Measurements from ENCODE around the gene ULK1. TPM values are rescaled to one million over a fixed set of nuclear protein-coding genes. Genes with fewer than 3 reads are reported as not detected.

Gene ULK1
- polyA plus RNA-seq, 1 donor = 27.3 TPM

GRCh38 chr12:131862600-131862993, 31.8 kb upstream of the ULK1 start:
- no peaks in the 10 kb centered on the region for H3K9me3 ChIP-seq (ENCODE audit: control insufficient read depth, low read depth, low read length)
- H3K27ac ChIP-seq (ENCODE audit: low read length) = no peak overlapping the region
- 80% methylated on average over 1 of the region's 14 CpGs for WGBS (ENCODE audit: insufficient coverage, low lambda C conversion rate)
- H3K4me3 ChIP-seq (ENCODE audit: low read length) = no peak overlapping the region
- H3K27me3 ChIP-seq (ENCODE audit: control insufficient read depth, insufficient read depth, low read length) = peaks cover 7% of the 10 kb centered on the region
- no peaks in the 10 kb centered on the region for H3K36me3 ChIP-seq (ENCODE audit: control insufficient read depth, insufficient read depth, low read length)
- H3K4me1 ChIP-seq (ENCODE audit: control insufficient read depth, insufficient read depth, low read length) = peaks cover 27% of the 10 kb centered on the region
- no peak for DNase-seq

DNA sequence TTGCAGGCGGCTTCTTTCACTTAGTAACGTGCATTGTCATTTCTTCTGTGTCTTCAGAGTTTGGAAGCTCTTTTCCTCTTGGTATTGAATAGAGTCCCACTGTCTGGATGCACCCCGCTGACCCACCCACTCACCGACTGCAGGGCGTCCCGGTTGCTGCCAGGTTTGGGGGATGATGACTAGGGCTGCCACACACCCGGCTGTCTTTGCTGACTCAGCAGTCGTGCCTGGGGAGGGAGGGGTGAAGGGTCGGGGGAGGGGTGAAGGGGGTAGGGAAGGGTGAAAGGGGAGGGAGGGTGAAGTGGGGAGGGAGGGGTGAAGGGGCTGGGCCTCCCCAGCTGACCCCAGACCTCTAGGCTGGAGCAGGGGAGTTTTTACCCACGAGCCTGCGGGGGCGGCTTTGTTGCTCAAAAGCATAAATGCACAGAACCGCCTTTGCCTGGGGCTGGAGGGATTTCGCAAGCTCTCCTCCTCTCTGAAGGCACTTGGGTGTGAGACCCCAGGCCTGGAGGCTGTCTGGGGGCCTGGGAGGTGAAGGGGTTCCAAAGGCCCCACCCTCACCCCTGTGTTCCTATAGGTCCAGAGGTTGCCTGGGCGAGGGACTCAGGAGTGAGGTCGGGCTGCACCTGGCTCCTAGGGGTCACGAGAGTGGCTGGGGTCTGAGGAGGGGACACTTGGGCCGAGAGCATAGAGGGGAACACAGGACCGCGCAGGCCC, 31.3 kb upstream of the ULK1 start:
- WGBS (ENCODE audit: insufficient coverage, low lambda C conversion rate) = 20% methylated on average over 1 of the region's 20 CpGs
- peak in 1 of 2 donors; percentile 7 for DNase-seq
- H3K36me3 ChIP-seq (ENCODE audit: control insufficient read depth, insufficient read depth, low read length) = no peaks in the 10 kb centered on the region
- peaks cover 7% of the 10 kb centered on the region for H3K27me3 ChIP-seq (ENCODE audit: control insufficient read depth, insufficient read depth, low read length)
- H3K4me3 ChIP-seq (ENCODE audit: low read length) = no peak overlapping the region
- no peak overlapping the region for H3K27ac ChIP-seq (ENCODE audit: low read length)
- H3K9me3 ChIP-seq (ENCODE audit: control insufficient read depth, low read depth, low read length) = no peaks in the 10 kb centered on the region
- H3K4me1 ChIP-seq (ENCODE audit: control insufficient read depth, insufficient read depth, low read length) = peaks cover 27% of the 10 kb centered on the region

DNA sequence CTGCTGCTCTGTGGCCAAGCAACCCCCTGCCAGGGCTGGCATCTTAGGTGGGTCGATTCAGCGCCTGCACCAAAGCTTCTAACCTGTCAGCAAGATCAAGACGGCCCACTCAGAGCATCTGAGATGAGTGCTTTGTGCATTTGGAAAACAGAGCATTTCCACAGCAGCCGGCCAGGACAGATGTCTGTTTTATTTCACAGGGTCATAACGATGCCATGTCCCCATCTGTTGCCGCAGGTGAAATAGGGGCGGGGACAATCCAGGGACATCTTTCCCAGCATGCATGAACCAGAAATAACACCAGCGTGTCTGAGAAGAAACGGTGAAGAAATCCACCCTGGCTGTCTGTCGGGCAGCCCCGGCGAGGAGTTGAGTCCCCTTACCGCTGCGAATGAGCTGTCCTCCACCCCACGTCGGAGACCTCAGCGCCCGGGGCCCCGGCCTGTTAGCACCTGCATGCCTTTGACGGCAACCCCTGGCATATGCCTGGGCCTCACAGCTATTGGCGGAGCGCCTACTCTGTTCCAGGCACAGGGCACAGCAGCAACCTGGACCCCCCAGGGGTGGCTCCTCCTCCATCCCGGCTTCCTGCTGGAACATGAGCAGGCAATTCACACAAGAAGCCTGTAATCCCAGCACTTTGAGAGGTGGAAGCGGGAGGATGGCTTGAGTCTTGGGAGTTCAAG, 30.6 kb upstream of the ULK1 start:
- no peaks in the 10 kb centered on the region for H3K9me3 ChIP-seq (ENCODE audit: control insufficient read depth, low read depth, low read length)
- DNase-seq = no peak
- no CpG with 5 or more reads among the region's 24 CpGs for WGBS (ENCODE audit: insufficient coverage, low lambda C conversion rate)
- H3K27ac ChIP-seq (ENCODE audit: low read length) = no peak overlapping the region
- peaks cover 27% of the 10 kb centered on the region for H3K4me1 ChIP-seq (ENCODE audit: control insufficient read depth, insufficient read depth, low read length)
- H3K4me3 ChIP-seq (ENCODE audit: low read length) = no peak overlapping the region
- no peaks in the 10 kb centered on the region for H3K36me3 ChIP-seq (ENCODE audit: control insufficient read depth, insufficient read depth, low read length)
- peaks cover 7% of the 10 kb centered on the region for H3K27me3 ChIP-seq (ENCODE audit: control insufficient read depth, insufficient read depth, low read length)

GRCh38 chr12:131864469-131864868, 30.0 kb upstream of the ULK1 start:
- no CpG with 5 or more reads among the region's 8 CpGs for WGBS (ENCODE audit: insufficient coverage, low lambda C conversion rate)
- H3K9me3 ChIP-seq (ENCODE audit: control insufficient read depth, low read depth, low read length) = no peaks in the 10 kb centered on the region
- H3K36me3 ChIP-seq (ENCODE audit: control insufficient read depth, insufficient read depth, low read length) = no peaks in the 10 kb centered on the region
- H3K27ac ChIP-seq (ENCODE audit: low read length) = no peak overlapping the region
- peaks cover 7% of the 10 kb centered on the region for H3K27me3 ChIP-seq (ENCODE audit: control insufficient read depth, insufficient read depth, low read length)
- H3K4me1 ChIP-seq (ENCODE audit: control insufficient read depth, insufficient read depth, low read length) = peaks cover 27% of the 10 kb centered on the region
- H3K4me3 ChIP-seq (ENCODE audit: low read length) = no peak overlapping the region
- DNase-seq = no peak

- no CpG with 5 or more reads among the region's 20 CpGs for WGBS (ENCODE audit: insufficient coverage, low lambda C conversion rate)
- Histone ChIP-seq H3K36me3 (ENCODE audit: control insufficient read depth, insufficient read depth, low read length) (no peaks in the 10 kb centered on the region), H3K9me3 (ENCODE audit: control insufficient read depth, low read depth, low read length) (no peaks in the 10 kb centered on the region), H3K4me3 (ENCODE audit: low read length) (no peak overlapping the region), H3K27ac (ENCODE audit: low read length) (no peak overlapping the region), H3K27me3 (ENCODE audit: control insufficient read depth, insufficient read depth, low read length) (peaks cover 7% of the 10 kb centered on the region), H3K4me1 (ENCODE audit: control insufficient read depth, insufficient read depth, low read length) (peaks cover 23% of the 10 kb centered on the region)
- no peak for DNase-seq
Observed at GRCh38 chr12:131865180-131865875, 29.1 kb upstream of the ULK1 start.

DNA sequence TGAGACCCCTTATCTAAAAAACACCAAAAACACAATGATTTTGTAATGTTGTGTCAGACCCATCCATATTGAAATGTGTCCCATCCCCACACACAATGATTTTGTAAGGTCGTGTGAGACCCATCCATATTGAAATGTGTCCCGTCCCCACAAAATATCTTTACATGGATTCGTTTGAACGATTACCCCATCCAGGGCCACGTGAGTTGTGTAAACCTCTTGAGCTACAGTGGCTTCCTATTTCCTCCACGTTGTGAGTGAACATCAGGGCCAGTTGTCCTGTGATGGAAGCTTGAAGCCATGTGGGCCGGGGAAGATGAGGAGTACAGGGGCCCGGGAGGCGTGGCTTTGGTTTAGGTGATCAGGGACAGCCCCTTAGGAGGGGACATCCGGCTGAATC, 27.0 kb upstream of the ULK1 start:
- peaks cover 6% of the 10 kb centered on the region for H3K27me3 ChIP-seq (ENCODE audit: control insufficient read depth, insufficient read depth, low read length)
- DNase-seq = no peak
- no peak overlapping the region for H3K4me3 ChIP-seq (ENCODE audit: low read length)
- WGBS (ENCODE audit: insufficient coverage, low lambda C conversion rate) = 95% methylated on average over 3 of the region's 10 CpGs
- H3K4me1 ChIP-seq (ENCODE audit: control insufficient read depth, insufficient read depth, low read length) = peaks cover 5% of the 10 kb centered on the region
- no peak overlapping the region for H3K27ac ChIP-seq (ENCODE audit: low read length)
- no peaks in the 10 kb centered on the region for H3K9me3 ChIP-seq (ENCODE audit: control insufficient read depth, low read depth, low read length)
- no peaks in the 10 kb centered on the region for H3K36me3 ChIP-seq (ENCODE audit: control insufficient read depth, insufficient read depth, low read length)

- no peaks in the 10 kb centered on the region for H3K9me3 ChIP-seq (ENCODE audit: control insufficient read depth, low read depth, low read length)
- peaks cover 4% of the 10 kb centered on the region for H3K4me1 ChIP-seq (ENCODE audit: control insufficient read depth, insufficient read depth, low read length)
- no CpG with 5 or more reads among the region's 28 CpGs for WGBS (ENCODE audit: insufficient coverage, low lambda C conversion rate)
- H3K4me3 ChIP-seq (ENCODE audit: low read length) = no peak overlapping the region
- H3K27ac ChIP-seq (ENCODE audit: low read length) = no peak overlapping the region
- no peaks in the 10 kb centered on the region for H3K36me3 ChIP-seq (ENCODE audit: control insufficient read depth, insufficient read depth, low read length)
- peaks cover 5% of the 10 kb centered on the region for H3K27me3 ChIP-seq (ENCODE audit: control insufficient read depth, insufficient read depth, low read length)
- no peak for DNase-seq
Observed at GRCh38 chr12:131867891-131868675, 26.3 kb upstream of the ULK1 start.

DNA sequence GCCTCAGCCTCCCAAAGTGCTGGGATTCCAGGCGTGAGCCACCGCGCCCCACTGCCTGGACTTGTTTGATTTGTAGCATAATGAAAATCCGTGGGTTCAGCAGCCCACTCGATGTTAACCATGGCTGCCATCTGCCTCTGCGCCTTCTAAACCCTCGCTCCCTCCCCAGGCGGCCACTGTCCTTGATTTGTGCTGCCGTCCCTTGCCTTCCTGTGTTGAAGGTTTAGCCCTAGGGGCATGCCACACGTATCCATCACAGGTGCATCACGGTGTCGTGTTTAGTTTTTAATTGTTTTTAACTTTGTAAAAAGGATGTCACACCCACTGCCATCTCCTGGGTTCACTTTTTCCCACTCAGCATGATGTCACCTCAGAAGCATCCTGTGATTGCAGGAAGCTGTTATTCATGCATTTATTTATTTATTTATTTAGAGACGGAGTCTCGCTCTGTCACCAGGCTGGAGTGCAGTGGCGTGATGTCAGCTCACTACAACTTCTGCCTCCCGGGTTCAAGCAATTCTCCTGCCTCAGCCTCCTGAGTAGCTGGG, 24.5 kb upstream of the ULK1 start:
- Histone ChIP-seq H3K4me3 (ENCODE audit: low read length) (no peak overlapping the region), H3K27me3 (ENCODE audit: control insufficient read depth, insufficient read depth, low read length) (no peaks in the 10 kb centered on the region), H3K9me3 (ENCODE audit: control insufficient read depth, low read depth, low read length) (peaks cover 3% of the 10 kb centered on the region), H3K36me3 (ENCODE audit: control insufficient read depth, insufficient read depth, low read length) (no peaks in the 10 kb centered on the region), H3K4me1 (ENCODE audit: control insufficient read depth, insufficient read depth, low read length) (no peaks in the 10 kb centered on the region), H3K27ac (ENCODE audit: low read length) (no peak overlapping the region)
- DNase-seq = no peak
- no CpG with 5 or more reads among the region's 16 CpGs for WGBS (ENCODE audit: insufficient coverage, low lambda C conversion rate)

- DNase-seq = no peak
- Histone ChIP-seq H3K9me3 (ENCODE audit: control insufficient read depth, low read depth, low read length) (peaks cover 3% of the 10 kb centered on the region), H3K4me1 (ENCODE audit: control insufficient read depth, insufficient read depth, low read length) (no peaks in the 10 kb centered on the region), H3K27me3 (ENCODE audit: control insufficient read depth, insufficient read depth, low read length) (no peaks in the 10 kb centered on the region), H3K36me3 (ENCODE audit: control insufficient read depth, insufficient read depth, low read length) (no peaks in the 10 kb centered on the region), H3K27ac (ENCODE audit: low read length) (no peak overlapping the region), H3K4me3 (ENCODE audit: low read length) (no peak overlapping the region)
- no CpG with 5 or more reads among the region's 6 CpGs for WGBS (ENCODE audit: insufficient coverage, low lambda C conversion rate)
Observed at GRCh38 chr12:131871677-131872076, 22.7 kb upstream of the ULK1 start.

Measured in large intestine (tissue), 3 donors.